SK-N-SH (cell line): Measurements from ENCODE around the gene HDAC4.

Experiments used
- NFIC ChIP-seq: IDR thresholded peaks from 2 replicates; pipeline ENCODE4 v1.4.0; 2012; ENCODE audit warnings: borderline replicate concordance
- RCOR1 ChIP-seq: fragments of 150-350 bp; IDR thresholded peaks from 2 replicates; pipeline ENCODE4 v1.6.1; 2017; ENCODE audit warnings: antibody characterized with exemption, low read length
- TEAD4 ChIP-seq: IDR thresholded peaks from 2 replicates; pipeline ENCODE4 v1.4.0; 2012; ENCODE audit warnings: mild to moderate bottlenecking, borderline replicate concordance; ENCODE audit not compliant: insufficient read depth
- TF ChIP-seq, protein P1 (sequence below): fragments of 200-600 bp; sonication (generic); IDR thresholded peaks from 2 replicates; pipeline ENCODE4 v1.6.1; 2017; ENCODE audit warnings: antibody characterized with exemption, mild to moderate bottlenecking, moderate library complexity

DNA sequence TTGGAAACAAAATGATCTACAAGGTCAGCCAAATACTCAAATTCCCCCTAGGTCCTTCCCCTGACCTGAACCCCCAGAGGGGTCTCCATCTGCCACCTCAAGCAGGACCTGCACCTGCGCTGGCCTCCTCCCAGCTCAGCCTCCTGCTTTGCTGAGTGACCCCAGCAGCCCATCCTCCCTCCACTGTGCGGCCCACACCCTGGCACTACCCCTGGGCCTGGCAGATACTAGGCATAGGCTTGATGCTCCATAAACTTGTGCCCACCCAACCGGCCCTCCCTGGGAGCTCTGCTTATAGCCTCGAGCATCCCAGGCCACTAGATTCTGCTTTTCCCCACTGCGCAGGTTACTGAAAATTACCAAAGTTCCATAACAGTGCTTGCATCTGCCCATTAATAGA, 156.2 kb downstream of the HDAC4 start:
- TF ChIP-seq, protein P1, sequence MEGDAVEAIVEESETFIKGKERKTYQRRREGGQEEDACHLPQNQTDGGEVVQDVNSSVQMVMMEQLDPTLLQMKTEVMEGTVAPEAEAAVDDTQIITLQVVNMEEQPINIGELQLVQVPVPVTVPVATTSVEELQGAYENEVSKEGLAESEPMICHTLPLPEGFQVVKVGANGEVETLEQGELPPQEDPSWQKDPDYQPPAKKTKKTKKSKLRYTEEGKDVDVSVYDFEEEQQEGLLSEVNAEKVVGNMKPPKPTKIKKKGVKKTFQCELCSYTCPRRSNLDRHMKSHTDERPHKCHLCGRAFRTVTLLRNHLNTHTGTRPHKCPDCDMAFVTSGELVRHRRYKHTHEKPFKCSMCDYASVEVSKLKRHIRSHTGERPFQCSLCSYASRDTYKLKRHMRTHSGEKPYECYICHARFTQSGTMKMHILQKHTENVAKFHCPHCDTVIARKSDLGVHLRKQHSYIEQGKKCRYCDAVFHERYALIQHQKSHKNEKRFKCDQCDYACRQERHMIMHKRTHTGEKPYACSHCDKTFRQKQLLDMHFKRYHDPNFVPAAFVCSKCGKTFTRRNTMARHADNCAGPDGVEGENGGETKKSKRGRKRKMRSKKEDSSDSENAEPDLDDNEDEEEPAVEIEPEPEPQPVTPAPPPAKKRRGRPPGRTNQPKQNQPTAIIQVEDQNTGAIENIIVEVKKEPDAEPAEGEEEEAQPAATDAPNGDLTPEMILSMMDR: no peak
- TF ChIP-seq NFIC (no peak), TEAD4 (no peak), RCOR1 (no peak)
